ENCODE data around the gene RHOT2. TPM values are rescaled to one million over a fixed set of nuclear protein-coding genes. Genes with fewer than 3 reads are reported as not detected.

The RHOT2 gene
- 206 and 210 TPM in 2 replicates for total RNA-seq (2021)
- long read RNA-seq, transcript RHOT2-201 (19 exons, 2,539 nt) = major isoform, 506 of 1,250 reads
- long read RNA-seq, partial matches to known transcripts = 60 of 1,250 reads
- long read RNA-seq, other reads (novel, unspliced or antisense) = 681 of 1,250 reads

- Histone ChIP-seq H4K8ac (replicated peaks; ENCODE audit: insufficient read length, low read depth, low read length) (no peak within 1 kb of the TSS), H3K18ac (ENCODE audit: insufficient read length, low read depth, low read length) (no peak within 1 kb of the TSS), H3K4me2 (ENCODE audit: insufficient read depth, insufficient read length, low read length) (peak within 1 kb of the TSS; percentile 18), H2AK5ac (ENCODE audit: insufficient read length, low read length) (no peak within 1 kb of the TSS), H4K91ac (ENCODE audit: insufficient read length, low read depth, low read length) (no peak within 1 kb of the TSS), H3K23ac (ENCODE audit: insufficient read length, low read depth, low read length) (no peak within 1 kb of the TSS), H3K79me1 (ENCODE audit: insufficient read depth, low read depth, low read length, poor library complexity, severe bottlenecking) (no peaks in the 10 kb centered on the region), H3K27ac (ENCODE audit: insufficient read length, low read depth, low read length) (no peak within 1 kb of the TSS), H2AFZ (ENCODE audit: low read length) (no peak within 1 kb of the TSS), H2BK120ac (ENCODE audit: low read depth, low read length, poor library complexity, severe bottlenecking) (no peak within 1 kb of the TSS), H3K27me3 (ENCODE audit: insufficient read depth, low read length) (no peaks in the 10 kb centered on the region), H3K4me1 (ENCODE audit: insufficient read depth, low read length) (no peaks in the 10 kb centered on the region), H3T11ph (ENCODE audit: low read length) (no peak within 1 kb of the TSS), H4K20me1 (ENCODE audit: control insufficient read depth, insufficient read depth, insufficient read length) (no peaks in the 10 kb centered on the region), H3K79me2 (ENCODE audit: insufficient read depth, low read length) (no peaks in the 10 kb centered on the region; the same call in 1 of the 2 replicates), H2BK12ac (ENCODE audit: insufficient read length, low read depth, low read length) (no peak within 1 kb of the TSS), H3K23me2 (ENCODE audit: insufficient read length, low read depth, low read length, poor library complexity, severe bottlenecking) (no peaks in the 10 kb centered on the region), H3K14ac (ENCODE audit: insufficient read depth, low read length) (peak within 1 kb of the TSS; percentile 61), H3K4ac (ENCODE audit: low read depth, low read length) (no peak within 1 kb of the TSS), H3K9me3 (ENCODE audit: control insufficient read depth, low read depth, low read length) (no peaks in the 10 kb centered on the region), H3K56ac (ENCODE audit: insufficient read length, low read depth, low read length) (no peak within 1 kb of the TSS), H3K9ac (ENCODE audit: extremely low read depth, insufficient read length, low read length) (peak within 1 kb of the TSS; percentile 56), H2BK5ac (ENCODE audit: insufficient read length, low read length) (no peak within 1 kb of the TSS), H2BK15ac (ENCODE audit: low read depth, low read length) (no peak within 1 kb of the TSS), H4K5ac (ENCODE audit: insufficient read length, low read depth, low read length) (no peak within 1 kb of the TSS), H2BK20ac (ENCODE audit: low read depth, low read length, poor library complexity, severe bottlenecking) (no peak within 1 kb of the TSS)
- Mint-ChIP-seq H3K4me1 (peaks cover 2% of the 10 kb centered on the region in 2 experiments; a peak in 3 of 4 replicates), H3K36me3 (ENCODE audit: insufficient read depth in 1 of 3, low read depth in 3 of 3) (peaks cover 11 to 30% (median 26%) of the 10 kb centered on the region in 3 experiments; a peak in 6 of 7 replicates), H3K27ac (peak within 1 kb of the TSS in 1 of 3 experiments; percentile 72; a peak in 3 of 7 replicates), H3K9me3 (no peaks in the 10 kb centered on the region), H3K27me3 (ENCODE audit: low read depth) (no peaks in the 10 kb centered on the region), H3K4me3 (peak within 1 kb of the TSS; percentile 77 to 82)
- TF ChIP-seq, protein P1, sequence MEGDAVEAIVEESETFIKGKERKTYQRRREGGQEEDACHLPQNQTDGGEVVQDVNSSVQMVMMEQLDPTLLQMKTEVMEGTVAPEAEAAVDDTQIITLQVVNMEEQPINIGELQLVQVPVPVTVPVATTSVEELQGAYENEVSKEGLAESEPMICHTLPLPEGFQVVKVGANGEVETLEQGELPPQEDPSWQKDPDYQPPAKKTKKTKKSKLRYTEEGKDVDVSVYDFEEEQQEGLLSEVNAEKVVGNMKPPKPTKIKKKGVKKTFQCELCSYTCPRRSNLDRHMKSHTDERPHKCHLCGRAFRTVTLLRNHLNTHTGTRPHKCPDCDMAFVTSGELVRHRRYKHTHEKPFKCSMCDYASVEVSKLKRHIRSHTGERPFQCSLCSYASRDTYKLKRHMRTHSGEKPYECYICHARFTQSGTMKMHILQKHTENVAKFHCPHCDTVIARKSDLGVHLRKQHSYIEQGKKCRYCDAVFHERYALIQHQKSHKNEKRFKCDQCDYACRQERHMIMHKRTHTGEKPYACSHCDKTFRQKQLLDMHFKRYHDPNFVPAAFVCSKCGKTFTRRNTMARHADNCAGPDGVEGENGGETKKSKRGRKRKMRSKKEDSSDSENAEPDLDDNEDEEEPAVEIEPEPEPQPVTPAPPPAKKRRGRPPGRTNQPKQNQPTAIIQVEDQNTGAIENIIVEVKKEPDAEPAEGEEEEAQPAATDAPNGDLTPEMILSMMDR (conservative IDR thresholded peaks at IDR 0.05) = peak; percentile 88
- no CpG with 5 or more reads among the region's 78 CpGs for WGBS (ENCODE audit: extremely low coverage, insufficient read length, low lambda C conversion rate)
- peak; percentile 93 for DNase-seq
Measured at GRCh38 chr16:667780-668518, at the start of gene RHOT2. RHOT2 (plus strand) TSS chr16:668132; CDS start chr16:668200, 68 bp downstream.

Measured in H9 (cell line).